Choroid plexus epithelial cell (primary cell): ENCODE results near the gene CCDC194.

Experiments used
- DNase-seq: peaks from one replicate; pipeline ENCODE4 v3.0.0-alpha.2; 2010; ENCODE audit warnings: low read depth
- H3K4me3 ChIP-seq: 2 replicates; pipeline ENCODE4 v1.5.1; 2011; ENCODE audit warnings: low read depth, mild to moderate bottlenecking, control low read depth, low read length, moderate library complexity
- TF ChIP-seq, protein P1 (sequence below): conservative IDR thresholded peaks from 2 replicates; pipeline ENCODE4 v1.5.1; 2011; ENCODE audit warnings: low read depth, mild to moderate bottlenecking, control low read depth, inconsistent platforms, low read length, moderate library complexity

The CCDC194 gene

DNA sequence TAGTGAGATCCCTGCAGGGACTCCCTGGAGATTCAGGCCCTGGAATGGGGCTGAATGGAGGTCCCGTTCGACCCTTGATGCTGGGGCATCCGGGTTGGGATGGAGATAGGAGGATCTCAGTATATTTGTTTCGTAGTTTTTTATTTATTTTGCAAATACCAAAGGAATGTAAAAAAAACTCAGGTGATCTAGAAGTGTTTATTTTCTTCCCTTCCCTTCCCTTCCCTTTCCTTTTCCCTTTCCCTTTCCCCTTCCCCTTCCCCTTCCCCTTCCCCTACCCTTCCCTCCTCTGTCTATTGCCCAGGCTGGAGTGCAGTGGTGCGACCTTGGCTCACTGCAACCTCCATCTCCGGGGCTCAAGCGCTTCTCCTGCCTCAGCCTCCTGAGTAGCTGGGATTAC, 52.2 kb downstream of the CCDC194 start:
- no peak for DNase-seq
- TF ChIP-seq, protein P1, sequence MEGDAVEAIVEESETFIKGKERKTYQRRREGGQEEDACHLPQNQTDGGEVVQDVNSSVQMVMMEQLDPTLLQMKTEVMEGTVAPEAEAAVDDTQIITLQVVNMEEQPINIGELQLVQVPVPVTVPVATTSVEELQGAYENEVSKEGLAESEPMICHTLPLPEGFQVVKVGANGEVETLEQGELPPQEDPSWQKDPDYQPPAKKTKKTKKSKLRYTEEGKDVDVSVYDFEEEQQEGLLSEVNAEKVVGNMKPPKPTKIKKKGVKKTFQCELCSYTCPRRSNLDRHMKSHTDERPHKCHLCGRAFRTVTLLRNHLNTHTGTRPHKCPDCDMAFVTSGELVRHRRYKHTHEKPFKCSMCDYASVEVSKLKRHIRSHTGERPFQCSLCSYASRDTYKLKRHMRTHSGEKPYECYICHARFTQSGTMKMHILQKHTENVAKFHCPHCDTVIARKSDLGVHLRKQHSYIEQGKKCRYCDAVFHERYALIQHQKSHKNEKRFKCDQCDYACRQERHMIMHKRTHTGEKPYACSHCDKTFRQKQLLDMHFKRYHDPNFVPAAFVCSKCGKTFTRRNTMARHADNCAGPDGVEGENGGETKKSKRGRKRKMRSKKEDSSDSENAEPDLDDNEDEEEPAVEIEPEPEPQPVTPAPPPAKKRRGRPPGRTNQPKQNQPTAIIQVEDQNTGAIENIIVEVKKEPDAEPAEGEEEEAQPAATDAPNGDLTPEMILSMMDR = no peak
- H3K4me3 ChIP-seq = no peak overlapping the region

DNA sequence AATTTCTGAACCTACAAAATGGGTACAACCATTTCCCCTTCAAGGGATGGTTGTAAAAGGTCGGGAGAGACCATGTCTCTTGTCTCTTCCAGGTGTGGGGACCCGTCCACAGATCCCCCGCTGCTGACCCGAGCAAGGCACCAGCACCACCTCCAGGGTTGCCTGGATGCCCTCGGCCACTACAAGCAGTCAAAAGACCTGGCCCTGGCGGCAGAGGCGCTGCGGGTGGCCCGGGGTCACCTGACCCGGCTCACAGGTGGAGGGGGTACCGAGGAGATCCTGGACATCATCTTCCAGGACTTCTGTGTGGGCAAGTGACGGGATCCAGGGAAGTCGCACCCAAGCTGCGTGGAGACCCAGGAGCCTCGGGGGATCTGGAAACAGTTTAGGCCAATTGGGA, 52.6 kb downstream of the CCDC194 start:
- no peak overlapping the region for H3K4me3 ChIP-seq
- DNase-seq = no peak
- TF ChIP-seq, protein P1 = no peak

DNA sequence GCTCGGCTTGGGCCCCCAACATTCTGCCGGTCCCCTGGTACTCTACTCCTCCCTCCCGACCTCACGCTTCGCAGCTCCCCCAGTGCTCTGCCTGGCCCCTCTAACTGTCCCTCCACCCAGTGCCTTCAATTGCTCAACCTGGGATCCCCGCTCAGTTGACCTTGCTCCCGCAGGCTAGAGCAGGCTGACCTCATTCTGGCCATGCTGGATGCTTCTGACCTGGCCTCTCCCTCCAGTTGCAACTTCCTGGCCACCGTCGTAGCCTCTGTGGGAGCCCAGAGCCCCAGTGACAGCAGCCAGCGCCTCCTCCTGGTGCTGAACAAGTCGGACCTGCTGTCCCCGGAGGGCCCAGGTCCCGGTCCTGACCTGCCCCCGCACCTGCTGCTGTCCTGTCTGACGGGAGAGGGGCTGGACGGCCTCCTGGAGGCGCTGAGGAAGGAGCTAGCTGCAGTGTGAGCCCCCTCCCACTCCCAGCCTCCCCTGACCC, 53.1 kb downstream of the CCDC194 start:
- H3K4me3 ChIP-seq = no peak overlapping the region
- TF ChIP-seq, protein P1 = no peak
- no peak for DNase-seq
